ENCODE results near the gene RTL10. TPM values are rescaled to one million over a fixed set of nuclear protein-coding genes. Genes with fewer than 3 reads are reported as not detected.

Gene RTL10
- total and polyA plus RNA-seq, 2 of the 13 experiments (the other 11 are each of a cell fraction or from before 2014, with no cell fraction given), result 14.1 to 15.8 TPM

GRCh38 chr22:19898831-19899567, 44.3 kb upstream of the RTL10 start (continued):
- 0 out of 2 replicates have a peak, but pooled peaks have one; percentile 17 for TF ChIP-seq ZNF512B (CRISPR knock-in tag; IDR thresholded peaks at IDR 0.05; ENCODE audit: borderline replicate concordance)
- TF ChIP-seq ADNP (CRISPR knock-in tag; IDR thresholded peaks at IDR 0.05), result no peak
- TF ChIP-seq NFE2L1 (CRISPR knock-in tag; IDR thresholded peaks at IDR 0.05; ENCODE audit: borderline replicate concordance), result no peak
- TF ChIP-seq HNRNPLL (IDR thresholded peaks at IDR 0.05; ENCODE audit: low read depth, low read length, poor library complexity, severe bottlenecking), result no peak
- no peak for TF ChIP-seq ZBTB21 (CRISPR knock-in tag; IDR thresholded peaks at IDR 0.05)
- no peak for TF ChIP-seq ZFAT (CRISPR knock-in tag; conservative IDR thresholded peaks at IDR 0.05)
- no peak for TF ChIP-seq SIX1 (CRISPR knock-in tag; IDR thresholded peaks at IDR 0.05; ENCODE audit: borderline replicate concordance)
- TF ChIP-seq RFX1 (IDR thresholded peaks at IDR 0.05), result no peak
- no peak for TF ChIP-seq ZNF180 (CRISPR knock-in tag; IDR thresholded peaks at IDR 0.05; ENCODE audit: borderline replicate concordance, low read depth)
- TF ChIP-seq ZNF747 (CRISPR knock-in tag; IDR thresholded peaks at IDR 0.05; ENCODE audit: borderline replicate concordance), result no peak
- TF ChIP-seq E2F1 (CRISPR knock-in tag; IDR thresholded peaks at IDR 0.05), result no peak
- TF ChIP-seq HDAC1 (CRISPR knock-in tag; IDR thresholded peaks at IDR 0.05), result peak; percentile 91
- no peak for TF ChIP-seq RBM22 (optimal IDR thresholded peaks at IDR 0.05; ENCODE audit: low read length)
- no peak for TF ChIP-seq ZNF101 (CRISPR knock-in tag; IDR thresholded peaks at IDR 0.05; ENCODE audit: borderline replicate concordance, low read depth)
- peak; percentile 38 for TF ChIP-seq ZNF18 (CRISPR knock-in tag; IDR thresholded peaks at IDR 0.05; ENCODE audit: insufficient replicate concordance)
- no peak for TF ChIP-seq ZNF850 (CRISPR knock-in tag; conservative IDR thresholded peaks at IDR 0.05)

Data from HepG2 (cell line).